C4-2B (cell line): Measurements from ENCODE around the gene MTRR.

Experiments
- CTCF ChIP-seq: fragments of 450-650 bp; conservative IDR thresholded peaks from 2 replicates; pipeline ENCODE4 v1.5.1; 2017; ENCODE audit warnings: mild to moderate bottlenecking
- ZFX ChIP-seq: fragments of 450-650 bp; IDR thresholded peaks from 2 replicates; pipeline ENCODE4 v1.6.1; 2017

- no peak for TF ChIP-seq CTCF
- no peak for TF ChIP-seq ZFX
Observed at GRCh38 chr5:7850395-7851239, 18.3 kb upstream of the MTRR start, which contains the start of gene CFAP90.
